SK-N-SH (cell line): ENCODE measurements around the gene MAPK11. TPM values are rescaled to one million over a fixed set of nuclear protein-coding genes. Genes with fewer than 3 reads are reported as not detected.
"Not testable (repeated sequence)": the region's sequence is repeated elsewhere in the genome, so short reads cannot be mapped to it uniquely, and the experiment has no call there.

ENCODE experiments used
- CTCF ChIA-PET: fragments of 300-600, 350-600 bp; formaldehyde crosslinking; extraction: SDS; loops from one replicate; lab custom pipeline; 2021; lab: Yijun Ruan, JAX
- POLR2A ChIA-PET: fragments of 350-600 bp; sonication (Branson Sonifier 250); formaldehyde crosslinking; extraction: SDS; loops from one replicate; lab custom pipeline; 2020; ENCODE audit warnings: antibody characterized with exemption, inconsistent platforms; lab: Yijun Ruan, JAX
- DNase-seq: peaks from one replicate; pipeline ENCODE4 v3.0.0; 2012
- H2AFZ ChIP-seq: fragments of 200-600 bp; sonication (generic); 2 replicates; pipeline ENCODE4 v1.8.1; 2016; ENCODE audit warnings: antibody characterized with exemption, mild to moderate bottlenecking, low read depth
- H3F3A ChIP-seq: fragments of 200-600 bp; sonication (generic); replicated peaks from 2 replicates; pipeline ENCODE3; 2016; ENCODE audit warnings: antibody characterized with exemption, mild to moderate bottlenecking; ENCODE audit not compliant: insufficient read depth
- H3K27ac ChIP-seq, 2 experiments: fragments of 200-500 bp in 1 of 2; fragments of 200-600 bp in 1 of 2; sonication (Bioruptor generic) in 1 of 2; sonication (generic), shearing (Covaris generic) in 1 of 2; 2 replicates each; pipeline versions ENCODE4 v1.5.1 to v1.6.1; 2014 to 2016; ENCODE audit warnings: low read depth in 2 of 2, inconsistent platforms in 1 of 2, low read length in 1 of 2, mild to moderate bottlenecking in 1 of 2, mixed read lengths in 1 of 2
- H3K27me3 ChIP-seq: fragments of 200-600 bp; sonication (generic), shearing (Covaris generic); 2 replicates; pipeline ENCODE4 v1.6.1; 2016; ENCODE audit warnings: mixed run types; ENCODE audit not compliant: insufficient read depth
- H3K36me3 ChIP-seq, 2 experiments: fragments of 200-500 bp in 1 of 2; fragments of 200-600 bp in 1 of 2; sonication (Bioruptor generic) in 1 of 2; sonication (generic) in 1 of 2; replicated peaks in 1 of 2; 2 replicates each; pipeline versions ENCODE3 to v1.5.1; 2014 to 2016; ENCODE audit warnings: low read length in 1 of 2, mild to moderate bottlenecking in 1 of 2; ENCODE audit not compliant: insufficient read depth in 2 of 2, control insufficient read depth in 1 of 2
- H3K4me1 ChIP-seq, 2 experiments: fragments of 200-500 bp in 1 of 2; fragments of 200-600 bp in 1 of 2; sonication (Bioruptor generic) in 1 of 2; sonication (generic), shearing (Covaris generic) in 1 of 2; 2 replicates each; pipeline versions ENCODE4 v1.5.1 to v1.6.1; 2014 to 2016; ENCODE audit warnings: low read depth in 1 of 2, low read length in 1 of 2, mixed run types in 1 of 2; ENCODE audit not compliant: insufficient read depth in 2 of 2, control insufficient read depth in 1 of 2
- H3K4me2 ChIP-seq: fragments of 200-600 bp; sonication (generic), shearing (Covaris generic); 2 replicates; pipeline ENCODE4 v1.6.1; 2017; ENCODE audit warnings: mixed run types
- H3K4me3 ChIP-seq, 2 experiments: fragments of 200-500 bp in 1 of 2; fragments of 200-600 bp in 1 of 2; sonication (Bioruptor generic) in 1 of 2; sonication (generic), shearing (Covaris generic) in 1 of 2; 2 replicates each; pipeline versions ENCODE4 v1.5.1 to v1.8.1; 2014 to 2016; ENCODE audit warnings: low read depth in 2 of 2, inconsistent platforms in 1 of 2, low read length in 1 of 2, mild to moderate bottlenecking in 1 of 2, mixed read lengths in 1 of 2, moderate library complexity in 1 of 2
- H3K79me2 ChIP-seq: fragments of 200-600 bp; sonication (generic); 2 replicates; pipeline ENCODE4 v1.8.1; 2017; ENCODE audit warnings: mild to moderate bottlenecking; ENCODE audit not compliant: insufficient read depth
- H3K9ac ChIP-seq: fragments of 200-600 bp; sonication (generic); 2 replicates; pipeline ENCODE4 v1.6.1; 2017; ENCODE audit warnings: mixed run types
- H3K9me2 ChIP-seq: fragments of 200-600 bp; sonication (generic); 2 replicates; pipeline ENCODE4 v1.6.1; 2017; ENCODE audit warnings: mixed run types
- H3K9me3 ChIP-seq: fragments of 200-600 bp; sonication (generic); 2 replicates; pipeline ENCODE4 v1.6.1; 2017; ENCODE audit warnings: mixed run types, mild to moderate bottlenecking, moderate library complexity
- H4K20me1 ChIP-seq: fragments of 200-600 bp; sonication (generic); 2 replicates; pipeline ENCODE4 v1.6.1; 2017; ENCODE audit warnings: mild to moderate bottlenecking, mixed run types; ENCODE audit not compliant: insufficient read depth
- ELF1 ChIP-seq: IDR thresholded peaks from 2 replicates; pipeline ENCODE4 v1.4.0; 2012
- EZH2phosphoT487 ChIP-seq: fragments of 200-600 bp; sonication (generic); IDR thresholded peaks from 2 replicates; pipeline ENCODE4 v1.6.1; 2017; ENCODE audit warnings: low read depth, mixed run types, mild to moderate bottlenecking, antibody characterized with exemption, moderate library complexity, borderline replicate concordance
- FOSL2 ChIP-seq: IDR thresholded peaks from 2 replicates; pipeline ENCODE4 v1.4.0; 2012; ENCODE audit warnings: low read depth, mild to moderate bottlenecking, moderate library complexity, borderline replicate concordance
- FOXJ3 ChIP-seq: sonication (generic); formaldehyde crosslinking; IDR thresholded peaks from 2 replicates; pipeline ENCODE4 v1.5.1; 2020; ENCODE audit warnings: mild to moderate bottlenecking, missing genetic modification reagents
- GABPA ChIP-seq: IDR thresholded peaks from 2 replicates; pipeline ENCODE4 v1.4.0; 2012; ENCODE audit warnings: low read depth, mild to moderate bottlenecking
- GATA2 ChIP-seq: sonication (generic); formaldehyde crosslinking; IDR thresholded peaks from 2 replicates; pipeline ENCODE4 v1.5.0; 2020; ENCODE audit warnings: mild to moderate bottlenecking, missing genetic modification reagents
- NFIC ChIP-seq: IDR thresholded peaks from 2 replicates; pipeline ENCODE4 v1.4.0; 2012; ENCODE audit warnings: borderline replicate concordance
- SIN3A ChIP-seq: IDR thresholded peaks from 2 replicates; pipeline ENCODE4 v1.6.1; 2012; ENCODE audit warnings: low read depth, mild to moderate bottlenecking, low read length, moderate library complexity, borderline replicate concordance
- TCF12 ChIP-seq: IDR thresholded peaks from 2 replicates; pipeline ENCODE4 v1.4.0; 2012
- WGBS: methylation state at CpG from one replicate; pipeline ENCODE4 v1.1.6; 2017; ENCODE audit warnings: low lambda C conversion rate; 5-methylcytosine and 5-hydroxymethylcytosine counted together
- polyA plus RNA-seq, 3 experiments: library from polyadenylated mRNA; depleted of rRNA; stranded (reverse); fragments of >200 nt; gene quantifications; 2 replicates each; pipeline ENCODE4 v1.2.3, GENCODE V29; 2012
- TF ChIP-seq, protein P1 (sequence below): IDR thresholded peaks from 2 replicates; pipeline ENCODE4 v1.4.0; 2012; ENCODE audit warnings: low read depth, borderline replicate concordance
- TF ChIP-seq, protein P2 (sequence below): IDR thresholded peaks from 2 replicates; pipeline ENCODE4 v1.4.0; 2012; ENCODE audit warnings: low read depth, borderline replicate concordance
- TF ChIP-seq, protein P3 (sequence below): fragments of 150-350 bp; IDR thresholded peaks from 2 replicates; pipeline ENCODE4 v1.6.1; 2017; ENCODE audit warnings: antibody characterized with exemption, low read length, low read depth, borderline replicate concordance
- TF ChIP-seq, protein P4 (sequence below): fragments of 150-350 bp; IDR thresholded peaks from 2 replicates; pipeline ENCODE4 v1.6.1; 2016; ENCODE audit warnings: mild to moderate bottlenecking, low read depth, low read length

The MAPK11 gene
- polyA plus RNA-seq, 1 of the 3 experiments (the other 2 are of a cell fraction): 36.0 TPM

DNA sequence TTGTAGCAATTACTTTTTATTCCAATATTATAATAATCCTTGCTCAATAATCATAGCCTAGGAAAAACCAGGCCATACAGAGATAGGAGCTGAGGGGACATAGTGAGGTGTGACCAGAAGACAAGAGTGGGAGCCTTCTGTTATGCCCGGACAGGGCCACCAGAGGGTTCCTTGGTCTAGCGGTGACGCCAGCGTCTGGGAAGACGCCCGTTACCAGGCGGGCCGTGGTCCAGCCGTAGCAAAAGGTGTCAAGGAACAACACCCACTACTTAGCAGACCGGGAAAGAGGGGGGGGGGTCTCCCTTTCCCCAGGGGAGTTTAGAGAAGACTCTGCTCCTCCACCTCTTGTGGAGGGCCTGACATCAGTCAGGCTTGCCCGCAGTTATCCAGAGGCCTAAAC lies 3.2 kb upstream of the MAPK11 start:
- Histone ChIP-seq H3K36me3 (peaks cover 16 to 37% of the 10 kb centered on the region in 2 experiments), H3K4me1 (peaks cover 7 to 23% of the 10 kb centered on the region in 2 experiments; a peak in 2 of 4 replicates), H3F3A (peaks cover 39% of the 10 kb centered on the region), H4K20me1 (peaks cover 27% of the 10 kb centered on the region; the same call in 1 of the 2 replicates)
- H3K79me2 ChIP-seq, H3K9me2 ChIP-seq, H3K4me2 ChIP-seq, H2AFZ ChIP-seq, H3K27me3 ChIP-seq, POLR2A ChIA-PET, H3K9me3 ChIP-seq, H3K27ac ChIP-seq, DNase-seq, H3K9ac ChIP-seq, H3K4me3 ChIP-seq: not testable (repeated sequence)
- CTCF ChIA-PET: interaction anchor here (0.8 to 11.4 kb wide), 12 partner anchors 8 to 347 kb away, joined by 3 to 101 read pairs (median 9); partner anchors contain the start of genes DENND6B, HDAC10, MAPK12 and PPP6R2
- 96% methylated on average over 10 of the region's 11 CpGs for WGBS

DNA sequence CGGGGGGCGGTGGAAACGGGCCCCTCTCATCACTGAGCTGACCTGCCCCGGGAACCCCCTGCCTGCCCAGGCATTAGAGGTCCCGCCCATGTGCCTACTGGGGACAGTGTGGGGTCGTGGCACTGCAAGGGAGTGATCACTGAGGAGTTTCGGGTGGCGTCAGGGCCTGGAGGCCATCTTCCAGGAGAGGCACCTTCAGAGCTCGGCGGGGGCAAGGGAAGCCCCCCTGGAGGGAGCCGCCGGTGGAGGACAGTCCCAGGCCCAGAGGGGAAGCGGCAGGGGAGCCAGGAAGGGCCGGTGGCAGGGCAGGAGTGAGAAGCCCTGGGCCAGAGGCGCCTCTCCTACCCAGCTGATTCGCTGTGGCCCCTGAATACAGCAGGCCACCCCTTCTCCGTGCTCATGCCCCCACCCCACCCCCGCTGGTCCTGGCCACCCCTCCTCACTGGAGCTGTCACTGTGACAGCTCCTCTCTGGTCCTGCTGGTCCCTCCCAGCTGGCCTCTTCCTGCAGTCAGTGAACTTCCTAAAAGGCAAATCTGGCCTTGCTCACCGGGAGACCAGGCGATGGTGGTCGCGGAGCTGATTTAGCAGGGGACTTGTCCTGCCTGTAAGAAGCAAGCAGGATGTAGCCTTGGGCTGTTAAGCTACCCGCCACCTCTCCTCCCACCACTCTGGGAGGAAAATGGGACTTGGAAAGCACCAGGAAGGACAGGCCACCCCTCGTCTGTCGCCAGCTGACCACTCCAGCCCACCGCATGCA lies 2.0 kb upstream of the MAPK11 start:
- H3K27me3 ChIP-seq: no peaks in the 10 kb centered on the region
- peaks cover 39% of the 10 kb centered on the region for H3F3A ChIP-seq
- peaks cover 7 to 23% of the 10 kb centered on the region in 2 experiments; a peak in 2 of 4 replicates for H3K4me1 ChIP-seq
- peaks cover 11 to 26% of the 10 kb centered on the region in 2 experiments for H3K36me3 ChIP-seq
- peaks cover 27% of the 10 kb centered on the region; the same call in 1 of the 2 replicates for H4K20me1 ChIP-seq
- ChIA-PET POLR2A (interaction anchor here (0.6 to 1.1 kb wide), 3 partner anchors 24 to 99 kb away, joined by 3 read pairs; no protein-coding TSS in a partner anchor), CTCF (interaction anchor here (0.7 to 11.4 kb wide), 13 partner anchors 10 to 348 kb away, joined by 3 to 101 read pairs (median 5); partner anchors contain the start of genes DENND6B, HDAC10, MAPK12 and PPP6R2)
- H3K79me2 ChIP-seq: no peaks in the 10 kb centered on the region
- peak; percentile 48 for DNase-seq
- peak overlapping the region in 1 of 2 experiments; percentile 40; a peak in 2 of 4 replicates for H3K27ac ChIP-seq
- H3K4me3 ChIP-seq: peak overlapping the region in 1 of 2 experiments; percentile 6; a peak in 2 of 4 replicates
- WGBS: 62% methylated on average over 13 of the region's 26 CpGs
- H3K9me3 ChIP-seq: no peaks in the 10 kb centered on the region
- H3K9ac ChIP-seq: no peak overlapping the region
- TF ChIP-seq NFIC: no peak
- no peak for TF ChIP-seq FOSL2
- TF ChIP-seq GATA2 (CRISPR knock-in tag): no peak
- TF ChIP-seq FOXJ3 (CRISPR knock-in tag): no peak
- TF ChIP-seq, protein P1, sequence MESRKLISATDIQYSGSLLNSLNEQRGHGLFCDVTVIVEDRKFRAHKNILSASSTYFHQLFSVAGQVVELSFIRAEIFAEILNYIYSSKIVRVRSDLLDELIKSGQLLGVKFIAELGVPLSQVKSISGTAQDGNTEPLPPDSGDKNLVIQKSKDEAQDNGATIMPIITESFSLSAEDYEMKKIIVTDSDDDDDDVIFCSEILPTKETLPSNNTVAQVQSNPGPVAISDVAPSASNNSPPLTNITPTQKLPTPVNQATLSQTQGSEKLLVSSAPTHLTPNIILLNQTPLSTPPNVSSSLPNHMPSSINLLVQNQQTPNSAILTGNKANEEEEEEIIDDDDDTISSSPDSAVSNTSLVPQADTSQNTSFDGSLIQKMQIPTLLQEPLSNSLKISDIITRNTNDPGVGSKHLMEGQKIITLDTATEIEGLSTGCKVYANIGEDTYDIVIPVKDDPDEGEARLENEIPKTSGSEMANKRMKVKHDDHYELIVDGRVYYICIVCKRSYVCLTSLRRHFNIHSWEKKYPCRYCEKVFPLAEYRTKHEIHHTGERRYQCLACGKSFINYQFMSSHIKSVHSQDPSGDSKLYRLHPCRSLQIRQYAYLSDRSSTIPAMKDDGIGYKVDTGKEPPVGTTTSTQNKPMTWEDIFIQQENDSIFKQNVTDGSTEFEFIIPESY: no peak
- TF ChIP-seq, protein P2, sequence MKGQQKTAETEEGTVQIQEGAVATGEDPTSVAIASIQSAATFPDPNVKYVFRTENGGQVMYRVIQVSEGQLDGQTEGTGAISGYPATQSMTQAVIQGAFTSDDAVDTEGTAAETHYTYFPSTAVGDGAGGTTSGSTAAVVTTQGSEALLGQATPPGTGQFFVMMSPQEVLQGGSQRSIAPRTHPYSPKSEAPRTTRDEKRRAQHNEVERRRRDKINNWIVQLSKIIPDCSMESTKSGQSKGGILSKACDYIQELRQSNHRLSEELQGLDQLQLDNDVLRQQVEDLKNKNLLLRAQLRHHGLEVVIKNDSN: no peak
- TF ChIP-seq, protein P3, sequence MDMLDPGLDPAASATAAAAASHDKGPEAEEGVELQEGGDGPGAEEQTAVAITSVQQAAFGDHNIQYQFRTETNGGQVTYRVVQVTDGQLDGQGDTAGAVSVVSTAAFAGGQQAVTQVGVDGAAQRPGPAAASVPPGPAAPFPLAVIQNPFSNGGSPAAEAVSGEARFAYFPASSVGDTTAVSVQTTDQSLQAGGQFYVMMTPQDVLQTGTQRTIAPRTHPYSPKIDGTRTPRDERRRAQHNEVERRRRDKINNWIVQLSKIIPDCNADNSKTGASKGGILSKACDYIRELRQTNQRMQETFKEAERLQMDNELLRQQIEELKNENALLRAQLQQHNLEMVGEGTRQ: no peak
- no peak for TF ChIP-seq GABPA
- TF ChIP-seq, protein P4, sequence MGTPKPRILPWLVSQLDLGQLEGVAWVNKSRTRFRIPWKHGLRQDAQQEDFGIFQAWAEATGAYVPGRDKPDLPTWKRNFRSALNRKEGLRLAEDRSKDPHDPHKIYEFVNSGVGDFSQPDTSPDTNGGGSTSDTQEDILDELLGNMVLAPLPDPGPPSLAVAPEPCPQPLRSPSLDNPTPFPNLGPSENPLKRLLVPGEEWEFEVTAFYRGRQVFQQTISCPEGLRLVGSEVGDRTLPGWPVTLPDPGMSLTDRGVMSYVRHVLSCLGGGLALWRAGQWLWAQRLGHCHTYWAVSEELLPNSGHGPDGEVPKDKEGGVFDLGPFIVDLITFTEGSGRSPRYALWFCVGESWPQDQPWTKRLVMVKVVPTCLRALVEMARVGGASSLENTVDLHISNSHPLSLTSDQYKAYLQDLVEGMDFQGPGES: no peak
- TF ChIP-seq SIN3A: no peak
- no peak for TF ChIP-seq EZH2phosphoT487
- TF ChIP-seq ELF1: no peak
- TF ChIP-seq TCF12: no peak
- H2AFZ ChIP-seq: no peak overlapping the region
- no peaks in the 10 kb centered on the region for H3K9me2 ChIP-seq
- peak overlapping the region; percentile 98; the same call in 1 of the 2 replicates for H3K4me2 ChIP-seq
